K562 (cell line): ENCODE measurements around the gene CCDC78.

Experiments
- DMBX1 ChIP-seq: fragments of 250-450 bp; sonication (Bioruptor Pico); IDR thresholded peaks from 2 replicates; pipeline ENCODE4 v1.8.0; 2022; ENCODE audit warnings: inconsistent platforms, mild to moderate bottlenecking, moderate library complexity, borderline replicate concordance
- FOSL1 ChIP-seq: fragments of 200-800 bp; sonication (Bioruptor generic); conservative IDR thresholded peaks from 2 replicates; pipeline ENCODE4 v1.6.1; 2016; ENCODE audit warnings: missing genetic modification characterization, missing compliant biosample characterization
- TAF15 ChIP-seq: fragments of 200-400 bp; formaldehyde crosslinking; IDR thresholded peaks from 2 replicates; pipeline ENCODE4 v1.6.1; 2017; ENCODE audit warnings: mild to moderate bottlenecking, low read depth, low read length, moderate library complexity
- TF ChIP-seq, protein P1 (sequence below), 3 experiments: IDR thresholded peaks in 2 of 3; conservative IDR thresholded peaks in 1 of 3; 2 replicates each; pipeline ENCODE4 v1.5.1; 2011 to 2012; ENCODE audit warnings: low read length in 3 of 3, mild to moderate bottlenecking in 3 of 3, control low read depth in 2 of 3, improper control_type of control experiment in 1 of 3, inconsistent platforms in 1 of 3, low read depth in 1 of 3, mixed read lengths in 1 of 3, moderate library complexity in 1 of 3; ENCODE audit not compliant: insufficient read depth in 2 of 3
- TF ChIP-seq, protein P2 (sequence below), 3 experiments: fragments of 200-800 bp in 1 of 3; sonication (Bioruptor generic) in 1 of 3; sonication (generic) in 1 of 3; formaldehyde crosslinking in 1 of 3; IDR thresholded peaks; 2 replicates each; pipeline versions ENCODE4 v1.6.1 to v1.8.0; 2016 to 2022; ENCODE audit warnings: mild to moderate bottlenecking in 2 of 3, missing compliant biosample characterization in 2 of 3, missing genetic modification characterization in 2 of 3, missing genetic modification reagents in 1 of 3
- TF ChIP-seq, protein P3 (sequence below), 2 experiments: fragments of 450-650 bp in 1 of 2; sonication (generic) in 1 of 2; formaldehyde crosslinking in 1 of 2; IDR thresholded peaks in 1 of 2; conservative IDR thresholded peaks in 1 of 2; 2 replicates each; pipeline versions ENCODE4 v1.6.1 to v1.8.1; 2016 to 2023; ENCODE audit warnings: mild to moderate bottlenecking in 2 of 2, moderate library complexity in 2 of 2, inconsistent platforms in 1 of 2, missing genetic modification reagents in 1 of 2

DNA sequence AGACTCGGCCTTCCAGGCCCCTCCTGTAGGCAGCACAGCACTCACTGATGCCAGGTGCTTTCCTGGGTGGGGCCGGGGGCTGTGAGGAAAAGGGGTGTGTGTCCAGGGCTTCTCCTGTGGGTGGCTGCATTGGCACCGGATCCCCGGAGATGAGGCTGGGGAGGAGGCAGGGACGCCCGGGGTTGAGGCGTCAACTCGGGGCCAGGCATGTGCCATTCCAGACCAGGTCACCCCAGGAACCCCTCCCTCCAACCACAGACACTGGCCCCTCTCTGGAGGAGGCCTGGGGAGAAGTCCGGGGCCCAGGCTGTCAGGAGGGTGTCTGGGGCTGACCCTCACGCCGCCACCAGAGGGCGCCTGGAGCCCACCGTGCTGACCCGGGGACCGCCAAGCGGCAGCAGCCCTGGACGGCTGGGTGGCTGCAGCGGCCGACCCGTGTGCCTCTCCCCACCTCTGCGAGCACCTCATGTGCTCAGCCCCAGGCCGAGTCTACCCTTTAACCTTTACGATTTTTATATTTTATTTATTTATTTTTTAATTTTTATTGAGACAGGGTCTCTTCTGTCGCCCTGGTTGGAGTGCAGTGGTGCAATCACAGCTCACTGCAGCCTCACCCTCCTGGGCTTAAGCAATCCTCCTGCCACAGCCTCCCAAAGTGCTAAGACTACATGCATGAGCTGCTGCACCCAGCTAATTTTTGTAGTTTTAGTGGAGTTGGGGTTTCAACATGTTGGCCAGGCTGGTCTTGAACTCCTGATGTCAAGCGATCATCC is 14.5 kb downstream of the CCDC78 start:
- TF ChIP-seq DMBX1 (CRISPR knock-in tag) (no peak), FOSL1 (tag) (no peak), TAF15 (no peak)
- TF ChIP-seq, protein P1, sequence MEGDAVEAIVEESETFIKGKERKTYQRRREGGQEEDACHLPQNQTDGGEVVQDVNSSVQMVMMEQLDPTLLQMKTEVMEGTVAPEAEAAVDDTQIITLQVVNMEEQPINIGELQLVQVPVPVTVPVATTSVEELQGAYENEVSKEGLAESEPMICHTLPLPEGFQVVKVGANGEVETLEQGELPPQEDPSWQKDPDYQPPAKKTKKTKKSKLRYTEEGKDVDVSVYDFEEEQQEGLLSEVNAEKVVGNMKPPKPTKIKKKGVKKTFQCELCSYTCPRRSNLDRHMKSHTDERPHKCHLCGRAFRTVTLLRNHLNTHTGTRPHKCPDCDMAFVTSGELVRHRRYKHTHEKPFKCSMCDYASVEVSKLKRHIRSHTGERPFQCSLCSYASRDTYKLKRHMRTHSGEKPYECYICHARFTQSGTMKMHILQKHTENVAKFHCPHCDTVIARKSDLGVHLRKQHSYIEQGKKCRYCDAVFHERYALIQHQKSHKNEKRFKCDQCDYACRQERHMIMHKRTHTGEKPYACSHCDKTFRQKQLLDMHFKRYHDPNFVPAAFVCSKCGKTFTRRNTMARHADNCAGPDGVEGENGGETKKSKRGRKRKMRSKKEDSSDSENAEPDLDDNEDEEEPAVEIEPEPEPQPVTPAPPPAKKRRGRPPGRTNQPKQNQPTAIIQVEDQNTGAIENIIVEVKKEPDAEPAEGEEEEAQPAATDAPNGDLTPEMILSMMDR (IDR thresholded peaks at IDR 0.05 in 2 of 3, conservative IDR thresholded peaks at IDR 0.05 in 1 of 3; ENCODE audit: insufficient read depth in 2 of 3, low read depth in 1 of 3, low read length in 3 of 3) = peak; percentile 88 to 97 (median 96)
- TF ChIP-seq, protein P2, sequence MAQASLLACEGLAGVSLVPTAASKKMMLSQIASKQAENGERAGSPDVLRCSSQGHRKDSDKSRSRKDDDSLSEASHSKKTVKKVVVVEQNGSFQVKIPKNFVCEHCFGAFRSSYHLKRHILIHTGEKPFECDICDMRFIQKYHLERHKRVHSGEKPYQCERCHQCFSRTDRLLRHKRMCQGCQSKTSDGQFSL (CRISPR knock-in tag; IDR thresholded peaks at IDR 0.05) = peak; percentile 49; the same call in 1 of the 2 replicates
- TF ChIP-seq, protein P2 (tag; IDR thresholded peaks at IDR 0.05) = no peak
- TF ChIP-seq, protein P3, sequence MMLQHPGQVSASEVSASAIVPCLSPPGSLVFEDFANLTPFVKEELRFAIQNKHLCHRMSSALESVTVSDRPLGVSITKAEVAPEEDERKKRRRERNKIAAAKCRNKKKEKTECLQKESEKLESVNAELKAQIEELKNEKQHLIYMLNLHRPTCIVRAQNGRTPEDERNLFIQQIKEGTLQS (IDR thresholded peaks at IDR 0.05) = no peak
- TF ChIP-seq, protein P3 (CRISPR knock-in tag; conservative IDR thresholded peaks at IDR 0.05) = no peak
